H1 (cell line): ENCODE data around the gene NT5E. TPM values are rescaled to one million over a fixed set of nuclear protein-coding genes. Genes with fewer than 3 reads are reported as not detected.
A peak's percentile ranks its signal among the peaks of the same experiment; 100 is the strongest.

Experiments
- CTCF ChIA-PET: fragments of 300-600 bp; sonication (Branson Sonifier 250); formaldehyde crosslinking; loops from one replicate; lab custom pipeline; 2021; ENCODE audit not compliant: partially characterized antibody; lab: Charles Lee
- POLR2A ChIA-PET: fragments of 300-600 bp; sonication (Branson Sonifier 250); formaldehyde crosslinking; loops from one replicate; lab custom pipeline; 2021; ENCODE audit warnings: inconsistent platforms; ENCODE audit not compliant: partially characterized antibody; lab: Charles Lee
- DNase-seq, 2 experiments: peaks; one replicate each; pipeline versions ENCODE4 v3.0.0 to v3.0.0-alpha.2; 2010 to 2022; ENCODE audit warnings: low spot score in 2 of 2, low read depth in 1 of 2, mixed read lengths in 1 of 2
- FAIRE-seq: peaks from 2 replicates; lab custom pipeline; 2011; peaks lifted over from hg19 to GRCh38; lab: Jason Lieb, UNC
- H2AFZ ChIP-seq: 2 replicates; pipeline ENCODE4 v1.8.1; 2012; ENCODE audit warnings: low read length, inconsistent platforms
- H2AK5ac ChIP-seq: 2 replicates; pipeline ENCODE4 v1.6.1; 2013; ENCODE audit warnings: low read depth, low read length
- H2BK120ac ChIP-seq: replicated peaks from 2 replicates; pipeline ENCODE3; 2013; ENCODE audit warnings: low read depth, low read length, inconsistent platforms
- H2BK12ac ChIP-seq: 2 replicates; pipeline ENCODE4 v1.6.1; 2013; ENCODE audit warnings: low read depth, low read length
- H2BK15ac ChIP-seq: 2 replicates; pipeline ENCODE4 v1.6.1; 2013; ENCODE audit warnings: low read length
- H2BK20ac ChIP-seq: 2 replicates; pipeline ENCODE4 v1.6.1; 2013; ENCODE audit warnings: low read length
- H2BK5ac ChIP-seq: 2 replicates; pipeline ENCODE4 v1.6.1; 2013; ENCODE audit warnings: low read depth, low read length
- H3K14ac ChIP-seq: 2 replicates; pipeline ENCODE4 v1.6.1; 2013; ENCODE audit warnings: inconsistent platforms; ENCODE audit not compliant: insufficient read length
- H3K18ac ChIP-seq: 2 replicates; pipeline ENCODE4 v1.6.1; 2013; ENCODE audit warnings: low read length; ENCODE audit errors: extremely low read depth
- H3K23ac ChIP-seq: 2 replicates; pipeline ENCODE4 v1.6.1; 2013; ENCODE audit warnings: inconsistent platforms; ENCODE audit not compliant: insufficient read length
- H3K23me2 ChIP-seq: 2 replicates; pipeline ENCODE4 v1.6.1; 2013; ENCODE audit warnings: low read depth, low read length
- H3K27ac ChIP-seq: 2 replicates; pipeline ENCODE4 v1.6.1; 2011; ENCODE audit warnings: low read depth, low read length, inconsistent platforms
- H3K27me3 ChIP-seq, 4 experiments: replicated peaks in 1 of 4; 1 replicate in 1 of 4; 2 replicates in 3 of 4; pipeline versions ENCODE4 v1.6.1 to v1.8.1; 2011 to 2013; ENCODE audit warnings: low read length in 3 of 4, mild to moderate bottlenecking in 3 of 4, inconsistent platforms in 2 of 4, mixed read lengths in 2 of 4, moderate library complexity in 1 of 4; ENCODE audit not compliant: control insufficient read depth in 3 of 4, insufficient read depth in 3 of 4; ENCODE audit errors: extremely low read depth in 1 of 4
- H3K36me3 ChIP-seq, 4 experiments: 2 replicates each; pipeline versions ENCODE4 v1.6.1 to v1.8.1; 2011 to 2013; ENCODE audit warnings: mild to moderate bottlenecking in 4 of 4, low read length in 3 of 4, moderate library complexity in 2 of 4, control low read depth in 1 of 4, inconsistent platforms in 1 of 4; ENCODE audit not compliant: insufficient read depth in 4 of 4, control insufficient read depth in 2 of 4
- H3K4ac ChIP-seq: replicated peaks from 2 replicates; pipeline ENCODE3; 2013; ENCODE audit warnings: low read length, low read depth, mixed read lengths, inconsistent platforms; ENCODE audit not compliant: insufficient read length
- H3K4me1 ChIP-seq, 4 experiments: replicated peaks in 1 of 4; 1 replicate in 1 of 4; 2 replicates in 3 of 4; pipeline versions ENCODE4 v1.6.1 to v1.8.1; 2011 to 2013; ENCODE audit warnings: low read length in 3 of 4, inconsistent platforms in 2 of 4, mixed read lengths in 1 of 4; ENCODE audit not compliant: insufficient read depth in 4 of 4, control insufficient read depth in 3 of 4
- H3K4me2 ChIP-seq, 2 experiments: 2 replicates each; pipeline versions ENCODE4 v1.6.1 to v1.8.1; 2011 to 2013; ENCODE audit warnings: low read depth in 2 of 2, low read length in 2 of 2, control low read depth in 1 of 2, inconsistent platforms in 1 of 2, mild to moderate bottlenecking in 1 of 2; ENCODE audit not compliant: insufficient read depth in 1 of 2
- H3K4me3 ChIP-seq, 4 experiments: fragments of 200-600, 300-600 bp in 1 of 4; sonication (generic), shearing (Covaris generic), sonication (Bioruptor Twin) in 1 of 4; 2 replicates each; pipeline versions ENCODE4 v1.5.1 to v1.8.1; 2011 to 2016; ENCODE audit warnings: low read length in 4 of 4, low read depth in 3 of 4, control low read depth in 2 of 4, inconsistent platforms in 2 of 4, mild to moderate bottlenecking in 2 of 4, mixed read lengths in 1 of 4, moderate library complexity in 1 of 4; ENCODE audit not compliant: insufficient read depth in 2 of 4; ENCODE audit errors: extremely low read depth in 1 of 4
- H3K56ac ChIP-seq: replicated peaks from 2 replicates; pipeline ENCODE3; 2013; ENCODE audit warnings: low read depth, mild to moderate bottlenecking, mixed read lengths, low read length, inconsistent platforms; ENCODE audit not compliant: insufficient read length
- H3K79me1 ChIP-seq: 2 replicates; pipeline ENCODE4 v1.6.1; 2013; ENCODE audit warnings: low read depth, low read length, control low read depth
- H3K79me2 ChIP-seq, 2 experiments: 2 replicates each; pipeline versions ENCODE4 v1.6.1 to v1.8.1; 2012 to 2013; ENCODE audit warnings: low read length in 2 of 2, mild to moderate bottlenecking in 2 of 2, inconsistent platforms in 1 of 2; ENCODE audit not compliant: insufficient read depth in 2 of 2, control insufficient read depth in 1 of 2
- H3K9ac ChIP-seq, 4 experiments: replicated peaks in 1 of 4; 1 replicate in 1 of 4; 2 replicates in 3 of 4; pipeline versions ENCODE4 v1.6.1 to v1.8.1; 2011 to 2013; ENCODE audit warnings: low read depth in 3 of 4, low read length in 3 of 4, control low read depth in 2 of 4, mild to moderate bottlenecking in 2 of 4, moderate library complexity in 2 of 4, inconsistent platforms in 1 of 4; ENCODE audit errors: extremely low read depth in 1 of 4
- H3K9me3 ChIP-seq, 2 experiments: 2 replicates each; pipeline versions ENCODE4 v1.6.1 to v1.8.1; 2012 to 2013; ENCODE audit warnings: mild to moderate bottlenecking in 2 of 2, moderate library complexity in 2 of 2, control low read depth in 1 of 2, inconsistent platforms in 1 of 2, low read depth in 1 of 2, low read length in 1 of 2, mixed read lengths in 1 of 2; ENCODE audit not compliant: insufficient read depth in 2 of 2
- H4K20me1 ChIP-seq, 2 experiments: replicated peaks in 1 of 2; 2 replicates each; pipeline versions ENCODE3 to v1.8.1; 2011 to 2013; ENCODE audit warnings: inconsistent platforms in 2 of 2, low read length in 2 of 2, mild to moderate bottlenecking in 1 of 2; ENCODE audit not compliant: insufficient read depth in 2 of 2, control insufficient read depth in 1 of 2
- H4K5ac ChIP-seq: 2 replicates; pipeline ENCODE4 v1.6.1; 2013; ENCODE audit warnings: low read length, low read depth, mixed read lengths, inconsistent platforms; ENCODE audit not compliant: insufficient read length
- H4K8ac ChIP-seq: 2 replicates; pipeline ENCODE4 v1.8.0; 2013; ENCODE audit warnings: mild to moderate bottlenecking, moderate library complexity, low read length, inconsistent platforms; ENCODE audit not compliant: insufficient read depth; ENCODE audit errors: extremely low read depth
- H4K91ac ChIP-seq: replicated peaks from 2 replicates; pipeline ENCODE3; 2013; ENCODE audit warnings: low read length, mixed read lengths, inconsistent platforms; ENCODE audit not compliant: insufficient read length
- ASH2L ChIP-seq: fragments of 200-600, 300-600 bp; sonication (generic); IDR thresholded peaks from one replicate; pipeline ENCODE4 v1.7.1; 2017; ENCODE audit warnings: low read length
- CBX5 ChIP-seq: fragments of 300-800, 300-1000 bp; sonication (generic); IDR thresholded peaks from 2 replicates; pipeline ENCODE4 v1.7.1; 2016; ENCODE audit warnings: antibody characterized with exemption, low read length, low read depth
- EP300 ChIP-seq, 2 experiments: IDR thresholded peaks; 1 replicate in 1 of 2; 2 replicates in 1 of 2; pipeline ENCODE4 v1.6.1; 2011 to 2012; ENCODE audit warnings: low read depth in 2 of 2, low read length in 2 of 2, mild to moderate bottlenecking in 2 of 2, borderline replicate concordance in 1 of 2, inconsistent platforms in 1 of 2, moderate library complexity in 1 of 2
- KDM1A ChIP-seq: fragments of 200-600, 300-600 bp; sonication (generic); IDR thresholded peaks from 2 replicates; pipeline ENCODE4 v1.7.1; 2016; ENCODE audit warnings: mild to moderate bottlenecking, low read length, borderline replicate concordance
- MAFK ChIP-seq: IDR thresholded peaks from 2 replicates; pipeline ENCODE4 v1.6.1; 2012; ENCODE audit warnings: low read depth, mild to moderate bottlenecking, improper control_type of control experiment, low read length
- SIN3A ChIP-seq, 2 experiments: IDR thresholded peaks in 1 of 2; conservative IDR thresholded peaks in 1 of 2; 2 replicates each; pipeline ENCODE4 v1.6.1; 2011 to 2012; ENCODE audit warnings: low read length in 2 of 2, improper control_type of control experiment in 1 of 2, low read depth in 1 of 2, mild to moderate bottlenecking in 1 of 2
- SIX5 ChIP-seq: IDR thresholded peaks from 2 replicates; pipeline ENCODE4 v1.6.1; 2011; ENCODE audit warnings: mild to moderate bottlenecking, low read depth, low read length
- WGBS, 2 experiments: shearing (Covaris generic) in 1 of 2; methylation state at CpG; one replicate each; pipeline versions ENCODE4 v1.1.6 to v1.1.7; 2013 to 2015; ENCODE audit warnings: low lambda C conversion rate in 2 of 2, mixed read lengths in 2 of 2, inconsistent platforms in 1 of 2, low coverage in 1 of 2, missing lambda C conversion rate in 1 of 2; ENCODE audit not compliant: insufficient replicate concordance in 2 of 2, insufficient coverage in 1 of 2, insufficient read length in 1 of 2; ENCODE audit errors: extremely low coverage in 1 of 2, missing lambda C conversion rate in 1 of 2; 5-methylcytosine and 5-hydroxymethylcytosine counted together
- polyA plus RNA-seq, 7 experiments: library from polyadenylated mRNA; depleted of rRNA in 3 of 7; stranded (reverse) in 5 of 7; unstranded in 2 of 7; fragments of >200 nt in 5 of 7; fragments of 200-250 nt in 2 of 7; gene quantifications; 1 replicate in 5 of 7; 2 replicates in 1 of 7; 4 replicates in 1 of 7; pipeline versions ENCODE4 v1.2.1 to v1.2.3, GENCODE V29; 2011 to 2013; ENCODE audit warnings: missing spikeins in 2 of 7, mixed read lengths in 2 of 7
- total RNA-seq: library from RNA; stranded (reverse); fragmentation: NEBNext Ultra II Directional; extraction: Animal tissue kit (Norgen Biotek cat#: 25700); gene quantifications from 2 replicates; pipeline ENCODE4 v1.2.1, GENCODE V29; 2021

Gene NT5E
- total and polyA plus RNA-seq, 2 of the 8 experiments (the other 6 are each of a cell fraction or from before 2014, with no cell fraction given), result 0.74 to 1.5 TPM

- no peak overlapping the region for H3K18ac ChIP-seq
- no peak overlapping the region for H3K4me2 ChIP-seq
- no peak overlapping the region for H3K23ac ChIP-seq
- no peak overlapping the region for H2BK15ac ChIP-seq
- no peak overlapping the region for H4K5ac ChIP-seq
- no peaks in the 10 kb centered on the region for H3K79me2 ChIP-seq
- H3K56ac ChIP-seq, result no peak overlapping the region
- no peak overlapping the region for H3K27ac ChIP-seq
- no peak overlapping the region for H2BK12ac ChIP-seq
- peaks cover 0 to 3% of the 10 kb centered on the region in 2 experiments; a peak in 1 of 4 replicates for H3K9me3 ChIP-seq
- WGBS, 2 experiments, result 93% methylated on average over 1 of the region's 1 CpG; no CpG with 5 or more reads in 1 of the 2 experiments
- H3K4me3 ChIP-seq, result no peak overlapping the region
- H4K91ac ChIP-seq, result no peak overlapping the region
- DNase-seq (no peak), FAIRE-seq (no peak)
- TF ChIP-seq SIX5, result no peak
- no peak for TF ChIP-seq KDM1A
- no peak for TF ChIP-seq CBX5
- TF ChIP-seq SIN3A (conservative IDR thresholded peaks at IDR 0.05 in 1 of 2, IDR thresholded peaks at IDR 0.05 in 1 of 2; ENCODE audit: low read depth in 1 of 2, low read length in 2 of 2), result no peak
- TF ChIP-seq EP300 (IDR thresholded peaks at IDR 0.05; ENCODE audit: borderline replicate concordance in 1 of 2, low read depth in 2 of 2, low read length in 2 of 2), result no peak
- no peak for TF ChIP-seq ASH2L
- TF ChIP-seq MAFK, result peak; percentile 51; the same call in 1 of the 2 replicates
- no peak overlapping the region for H4K8ac ChIP-seq
- H2AFZ ChIP-seq, result no peak overlapping the region
- no peak overlapping the region for H2BK20ac ChIP-seq
- no peak overlapping the region for H3K9ac ChIP-seq
- H3K14ac ChIP-seq, result no peak overlapping the region
- no peak overlapping the region for H2BK5ac ChIP-seq
- H3K27me3 ChIP-seq, result peaks cover 6 to 10% (median 8%) of the 10 kb centered on the region in 4 experiments
- H2AK5ac ChIP-seq, result no peak overlapping the region
- H3K23me2 ChIP-seq, result no peaks in the 10 kb centered on the region
- H3K4ac ChIP-seq, result no peak overlapping the region
- H3K36me3 ChIP-seq, result no peaks in the 10 kb centered on the region
- no peak overlapping the region for H2BK120ac ChIP-seq
- H4K20me1 ChIP-seq, result no peaks in the 10 kb centered on the region
- POLR2A ChIA-PET, result no interaction called here
- CTCF ChIA-PET, result interaction anchor here (0.8 kb wide), 1 partner anchor 82 kb away, joined by 3 read pairs; no protein-coding TSS in a partner anchor
- H3K79me1 ChIP-seq, result no peaks in the 10 kb centered on the region
- no peaks in the 10 kb centered on the region for H3K4me1 ChIP-seq
Observed at GRCh38 chr6:85443349-85444117, 6.3 kb upstream of the NT5E start.
